ENCODE results near the gene C14orf132. TPM values are rescaled to one million over a fixed set of nuclear protein-coding genes. Genes with fewer than 3 reads are reported as not detected.

C14orf132 gene
- polyA plus RNA-seq, 1 donor (not counting 4 experiments of a cell fraction or from before 2014, with no cell fraction given): 1.3 TPM

DNA sequence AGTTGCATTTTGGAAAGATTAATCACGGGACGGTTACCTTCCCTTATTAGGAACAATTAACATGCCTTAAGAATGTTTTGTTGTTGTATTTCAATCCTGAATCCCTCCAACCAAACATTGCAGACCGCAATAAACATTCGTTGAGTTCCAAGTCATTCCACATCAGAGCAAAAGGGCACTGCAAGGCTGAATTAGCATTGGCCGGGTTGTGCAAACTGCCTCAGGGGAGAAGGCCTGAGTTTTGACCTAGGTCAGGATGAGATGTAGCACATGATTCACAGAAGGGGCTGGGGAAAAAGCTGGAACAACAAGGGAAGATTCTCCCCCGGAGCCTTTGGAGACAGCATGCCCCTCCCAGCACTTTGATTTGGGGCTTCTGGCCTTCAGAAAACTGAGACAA lies 83.3 kb downstream of the C14orf132 start:
- no peaks in the 10 kb centered on the region for H3K9me3 ChIP-seq (ENCODE audit: control insufficient read depth, low read depth, low read length)
- no peak overlapping the region for H3K4me2 ChIP-seq (ENCODE audit: control insufficient read depth, extremely low read depth, insufficient read depth, low read depth, low read length)
- dilution Hi-C loops (cut with MboI; ENCODE audit: extremely low pct_ligation_motif_present, low sequenced_read_pairs): no loop called here
- DNase-seq (ENCODE audit: low read depth, low spot score): no peak
- H3K27me3 ChIP-seq (ENCODE audit: control insufficient read depth, extremely low read depth, insufficient read depth, low read length): no peaks in the 10 kb centered on the region
- no peak overlapping the region for H3K27ac ChIP-seq (ENCODE audit: control insufficient read depth, insufficient read depth, low read length)
- no peaks in the 10 kb centered on the region for H3K9me1 ChIP-seq (ENCODE audit: control insufficient read depth, extremely low read depth, insufficient read depth, low read length)
- no peak overlapping the region for H3K9ac ChIP-seq (ENCODE audit: control insufficient read depth, extremely low read depth, insufficient read depth, low read length)
- no peaks in the 10 kb centered on the region for H4K20me1 ChIP-seq (ENCODE audit: control insufficient read depth, extremely low read depth, insufficient read depth, low read length)
- no peaks in the 10 kb centered on the region for H3K36me3 ChIP-seq (ENCODE audit: control insufficient read depth in 2 of 2, extremely low read depth in 1 of 2, insufficient read depth in 2 of 2, low read length in 2 of 2)
- no peak for FAIRE-seq
- TF ChIP-seq EZH2 (IDR thresholded peaks at IDR 0.05; ENCODE audit: low read length): no peak
- TF ChIP-seq, protein P1, sequence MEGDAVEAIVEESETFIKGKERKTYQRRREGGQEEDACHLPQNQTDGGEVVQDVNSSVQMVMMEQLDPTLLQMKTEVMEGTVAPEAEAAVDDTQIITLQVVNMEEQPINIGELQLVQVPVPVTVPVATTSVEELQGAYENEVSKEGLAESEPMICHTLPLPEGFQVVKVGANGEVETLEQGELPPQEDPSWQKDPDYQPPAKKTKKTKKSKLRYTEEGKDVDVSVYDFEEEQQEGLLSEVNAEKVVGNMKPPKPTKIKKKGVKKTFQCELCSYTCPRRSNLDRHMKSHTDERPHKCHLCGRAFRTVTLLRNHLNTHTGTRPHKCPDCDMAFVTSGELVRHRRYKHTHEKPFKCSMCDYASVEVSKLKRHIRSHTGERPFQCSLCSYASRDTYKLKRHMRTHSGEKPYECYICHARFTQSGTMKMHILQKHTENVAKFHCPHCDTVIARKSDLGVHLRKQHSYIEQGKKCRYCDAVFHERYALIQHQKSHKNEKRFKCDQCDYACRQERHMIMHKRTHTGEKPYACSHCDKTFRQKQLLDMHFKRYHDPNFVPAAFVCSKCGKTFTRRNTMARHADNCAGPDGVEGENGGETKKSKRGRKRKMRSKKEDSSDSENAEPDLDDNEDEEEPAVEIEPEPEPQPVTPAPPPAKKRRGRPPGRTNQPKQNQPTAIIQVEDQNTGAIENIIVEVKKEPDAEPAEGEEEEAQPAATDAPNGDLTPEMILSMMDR (optimal IDR thresholded peaks at IDR 0.05 in 1 of 3, IDR thresholded peaks at IDR 0.05 in 1 of 3, conservative IDR thresholded peaks at IDR 0.05 in 1 of 3; ENCODE audit: extremely low read depth in 1 of 3, insufficient read depth in 2 of 3, low read length in 3 of 3): no peak
- no peak overlapping the region for H2AFZ ChIP-seq (ENCODE audit: control insufficient read depth, low read length)
- H3K4me1 ChIP-seq (ENCODE audit: control insufficient read depth, extremely low read depth, insufficient read depth, low read length): no peaks in the 10 kb centered on the region
- H3K4me3 ChIP-seq (ENCODE audit: control insufficient read depth in 2 of 3, extremely low read depth in 1 of 3, insufficient read depth in 2 of 3, low read depth in 1 of 3, low read length in 3 of 3): no peak overlapping the region
- no peaks in the 10 kb centered on the region for H3K79me2 ChIP-seq (ENCODE audit: control insufficient read depth, insufficient read depth, low read length)

DNA sequence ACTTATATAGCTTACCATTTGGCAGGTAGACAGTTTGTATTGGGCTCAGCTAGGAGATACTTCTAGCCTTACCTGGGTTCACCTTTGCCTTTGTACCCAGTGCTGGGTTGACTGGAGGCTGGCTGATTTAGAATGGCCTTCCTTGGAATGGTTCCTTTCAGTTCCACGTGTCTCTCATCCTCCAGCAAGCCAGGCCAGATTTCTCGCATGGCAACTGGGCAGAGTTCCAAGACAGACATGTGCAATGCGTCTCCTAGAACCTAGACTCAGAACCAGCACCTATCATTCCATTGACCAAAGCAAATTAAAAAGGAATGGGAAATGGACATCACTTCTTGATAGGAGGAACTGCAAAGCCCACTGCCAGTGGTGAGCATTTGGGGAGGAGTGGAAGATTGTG lies 86.4 kb downstream of the C14orf132 start:
- no peak overlapping the region for H3K27ac ChIP-seq (ENCODE audit: control insufficient read depth, insufficient read depth, low read length)
- no peaks in the 10 kb centered on the region for H3K36me3 ChIP-seq (ENCODE audit: control insufficient read depth in 2 of 2, extremely low read depth in 1 of 2, insufficient read depth in 2 of 2, low read length in 2 of 2)
- dilution Hi-C loops (cut with MboI; ENCODE audit: extremely low pct_ligation_motif_present, low sequenced_read_pairs): no loop called here
- H3K79me2 ChIP-seq (ENCODE audit: control insufficient read depth, insufficient read depth, low read length): no peaks in the 10 kb centered on the region
- H4K20me1 ChIP-seq (ENCODE audit: control insufficient read depth, extremely low read depth, insufficient read depth, low read length): no peaks in the 10 kb centered on the region
- no peak overlapping the region for H3K4me3 ChIP-seq (ENCODE audit: control insufficient read depth in 2 of 3, extremely low read depth in 1 of 3, insufficient read depth in 2 of 3, low read depth in 1 of 3, low read length in 3 of 3)
- H2AFZ ChIP-seq (ENCODE audit: control insufficient read depth, low read length): no peak overlapping the region
- no peaks in the 10 kb centered on the region for H3K9me3 ChIP-seq (ENCODE audit: control insufficient read depth, low read depth, low read length)
- no peaks in the 10 kb centered on the region for H3K9me1 ChIP-seq (ENCODE audit: control insufficient read depth, extremely low read depth, insufficient read depth, low read length)
- no peak overlapping the region for H3K4me2 ChIP-seq (ENCODE audit: control insufficient read depth, extremely low read depth, insufficient read depth, low read depth, low read length)
- TF ChIP-seq EZH2 (IDR thresholded peaks at IDR 0.05; ENCODE audit: low read length): no peak
- TF ChIP-seq, protein P1 (optimal IDR thresholded peaks at IDR 0.05 in 1 of 3, IDR thresholded peaks at IDR 0.05 in 1 of 3, conservative IDR thresholded peaks at IDR 0.05 in 1 of 3; ENCODE audit: extremely low read depth in 1 of 3, insufficient read depth in 2 of 3, low read length in 3 of 3): no peak
- no peak for DNase-seq (ENCODE audit: low read depth, low spot score)
- H3K27me3 ChIP-seq (ENCODE audit: control insufficient read depth, extremely low read depth, insufficient read depth, low read length): no peaks in the 10 kb centered on the region
- no peaks in the 10 kb centered on the region for H3K4me1 ChIP-seq (ENCODE audit: control insufficient read depth, extremely low read depth, insufficient read depth, low read length)
- FAIRE-seq: no peak
- no peak overlapping the region for H3K9ac ChIP-seq (ENCODE audit: control insufficient read depth, extremely low read depth, insufficient read depth, low read length)

Measured in keratinocyte (primary cell).